HG03342 (cell line): ENCODE results near the gene ZMIZ1.
A peak's percentile ranks its signal among the peaks of the same experiment; 100 is the strongest.

Experiments used
- ATAC-seq: cut with Tn5 transposase; IDR thresholded peaks from one replicate; pipeline ENCODE4 v1.9.1; 2021; ENCODE audit warnings: mild to moderate bottlenecking, moderate library complexity; ENCODE audit not compliant: unreplicated experiment

Gene ZMIZ1

DNA sequence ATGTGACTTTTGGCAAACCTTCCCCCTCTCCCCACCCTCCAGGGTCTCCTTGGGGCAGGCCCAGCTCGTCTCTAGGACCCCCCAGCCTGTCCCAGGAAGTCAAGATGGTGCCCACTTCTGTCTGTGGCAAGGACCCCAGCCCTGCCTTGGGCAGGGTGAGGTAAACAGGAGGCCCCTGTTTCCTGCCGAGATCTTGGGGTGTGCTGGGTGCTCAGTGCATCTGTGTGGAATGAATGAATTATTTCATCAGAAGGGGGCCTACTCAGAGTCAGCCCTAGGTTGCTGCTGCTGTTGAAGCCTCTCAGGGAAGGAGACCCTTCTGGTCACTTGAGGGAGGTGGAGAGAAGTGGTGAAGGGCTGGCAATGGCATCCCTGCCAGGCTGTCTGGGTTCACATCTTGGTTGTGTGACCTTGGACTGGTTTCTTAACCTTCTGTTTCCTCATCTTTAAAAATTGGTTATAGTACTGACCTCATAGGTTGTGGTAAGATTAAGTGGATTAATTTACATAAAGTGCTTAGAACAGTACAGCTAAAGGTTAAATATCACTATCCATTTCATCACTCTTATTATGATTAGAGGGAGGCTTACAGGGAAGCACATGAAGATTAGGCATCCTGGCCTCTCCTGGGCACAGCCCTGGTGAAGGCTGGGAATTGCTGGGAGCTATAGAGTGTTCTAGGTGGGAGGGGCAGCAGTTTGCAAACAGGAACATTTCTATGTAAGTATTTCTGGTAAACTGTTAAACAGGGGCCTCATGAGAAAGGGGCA is 67.7 kb downstream of the ZMIZ1 start:
- ATAC-seq: no peak

DNA sequence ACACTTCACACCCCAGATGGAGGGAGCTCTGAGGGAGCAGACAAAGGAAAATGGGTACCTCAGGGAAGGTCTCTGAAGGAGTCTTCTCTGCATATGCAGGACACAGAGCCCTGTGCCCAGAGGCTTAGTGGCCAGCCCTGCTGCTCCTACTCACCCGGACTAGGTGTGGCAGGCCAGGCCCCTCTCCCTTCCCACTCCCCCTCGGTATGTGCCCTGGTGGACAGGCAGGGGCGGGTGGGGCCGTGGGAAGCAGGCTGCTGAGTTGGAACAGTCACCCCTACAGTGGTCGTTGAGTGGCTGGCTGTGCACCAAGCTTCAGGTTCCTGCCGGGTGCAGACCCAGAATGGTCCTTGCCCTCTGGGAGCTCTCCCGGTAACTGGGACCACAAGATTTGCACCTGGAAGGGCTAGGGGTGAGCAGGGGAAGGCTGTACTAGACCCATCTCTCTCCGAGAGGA is 68.6 kb downstream of the ZMIZ1 start:
- peak; percentile 26 for ATAC-seq

DNA sequence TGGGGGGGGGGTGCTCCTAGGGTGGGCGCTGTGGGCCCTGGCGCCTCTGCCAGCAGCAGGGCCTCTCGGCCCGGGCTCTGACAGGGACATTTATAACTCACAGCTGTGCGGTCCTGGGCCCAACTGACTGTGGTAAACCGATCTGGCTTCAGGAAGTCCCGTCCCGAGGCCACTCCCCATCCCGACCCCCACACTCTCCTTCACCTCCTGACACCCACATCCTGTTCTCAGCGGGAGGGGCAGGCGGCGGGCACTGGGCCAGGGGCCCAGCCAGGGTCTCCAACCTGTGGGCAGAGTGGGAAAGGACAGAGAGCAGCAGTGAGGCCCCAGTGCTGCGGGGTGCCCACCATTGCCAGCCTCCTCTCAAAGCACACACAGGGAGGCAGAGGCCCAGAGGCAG is 69.1 kb downstream of the ZMIZ1 start:
- ATAC-seq: peak; percentile 77

DNA sequence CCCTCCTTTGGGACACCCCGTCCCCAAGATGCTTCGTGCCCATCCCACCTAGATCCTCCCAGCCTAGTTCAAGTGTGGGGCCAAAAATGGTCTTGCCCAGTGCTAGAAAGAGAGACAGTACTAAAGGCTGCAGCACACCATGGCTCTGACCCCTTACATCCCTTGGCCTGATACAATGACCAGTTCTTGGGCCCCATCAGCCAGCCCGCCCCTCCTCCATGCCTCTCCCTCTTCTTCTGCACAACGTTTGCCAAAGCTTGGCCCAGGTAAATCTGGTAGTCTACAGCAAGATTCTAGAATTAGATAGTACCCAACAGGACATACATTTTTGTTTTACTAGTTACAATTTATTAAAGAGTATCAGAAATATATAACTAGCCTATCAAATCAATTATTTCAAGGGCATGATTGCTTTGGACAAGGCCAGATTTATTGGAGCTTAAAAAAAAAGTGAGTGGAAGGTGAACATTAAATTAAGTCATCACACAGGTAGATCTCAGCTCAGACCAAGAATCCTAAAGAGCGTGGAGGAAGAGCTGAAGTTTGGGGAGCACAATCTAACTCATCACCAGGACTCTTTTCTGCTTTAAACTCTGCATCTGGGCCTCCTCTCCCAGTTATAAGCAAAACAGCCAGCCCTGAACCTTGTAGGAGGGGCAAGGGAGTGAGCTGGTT is 69.8 kb downstream of the ZMIZ1 start:
- ATAC-seq: no peak

DNA sequence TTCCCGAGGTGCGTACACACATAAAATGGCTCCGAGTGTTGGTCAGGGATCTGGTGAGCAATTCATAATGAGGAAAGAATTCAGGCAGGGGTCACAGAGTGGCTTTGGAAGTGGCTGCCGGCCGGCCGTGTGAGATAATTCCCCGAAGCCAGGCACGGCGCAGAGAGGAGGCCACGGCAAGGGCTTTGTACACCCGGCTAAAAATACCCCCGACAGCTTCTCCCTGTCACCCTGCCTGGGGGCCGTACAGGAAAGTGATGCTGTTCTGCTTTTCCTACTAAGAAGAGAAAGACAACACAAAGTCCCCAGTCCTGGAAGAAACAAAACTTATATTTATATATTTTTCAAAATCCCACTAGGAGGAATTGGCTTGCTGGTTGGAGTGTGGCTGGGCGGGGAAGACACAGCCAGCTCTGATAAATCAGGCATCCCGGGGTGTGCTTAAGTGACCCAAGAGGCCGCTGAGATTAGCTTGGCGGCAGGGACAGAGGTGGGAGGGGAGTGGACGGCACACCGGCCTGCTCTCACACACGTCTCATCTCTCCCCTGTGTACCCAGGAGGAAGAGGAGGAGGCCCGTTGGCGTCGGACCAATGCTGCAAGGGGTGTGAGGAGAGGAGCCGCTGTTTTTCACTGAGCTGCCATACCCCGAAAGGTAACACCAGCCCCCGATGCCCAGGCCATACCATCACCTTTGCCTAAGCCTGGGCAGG is 70.5 kb downstream of the ZMIZ1 start:
- ATAC-seq: no peak

DNA sequence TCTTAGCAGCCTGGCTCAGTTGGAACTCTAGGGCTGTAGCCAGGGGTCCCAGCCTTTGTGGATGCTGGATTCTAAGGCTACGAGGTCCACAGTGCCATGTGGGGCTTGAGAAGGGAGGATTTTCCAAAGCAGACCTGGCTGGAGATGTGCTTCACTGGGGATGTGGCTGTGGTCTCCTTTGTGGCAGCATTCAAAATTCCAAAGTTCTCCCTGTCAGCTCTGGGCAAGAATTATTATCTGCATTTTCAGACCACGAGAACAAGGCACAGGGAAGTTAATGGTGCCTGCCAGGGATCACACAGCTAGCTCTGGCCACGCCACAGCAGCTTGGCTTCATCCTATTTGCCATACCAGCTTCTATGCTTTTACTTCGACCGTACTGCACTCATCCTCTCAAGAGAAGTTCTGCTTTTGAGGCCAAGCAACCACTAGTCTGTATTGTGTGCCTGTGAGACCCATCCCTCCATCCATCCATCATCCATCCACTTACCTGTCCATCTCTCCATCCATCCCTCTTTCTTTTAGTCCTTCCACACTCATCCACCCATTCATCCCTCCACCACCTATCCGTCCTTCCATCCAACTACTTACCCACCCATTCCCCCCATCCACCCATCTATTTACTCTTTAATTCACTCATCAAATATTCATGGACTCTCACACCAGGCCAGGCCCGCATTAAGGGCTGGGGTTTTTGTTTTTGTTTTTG is 71.5 kb downstream of the ZMIZ1 start:
- ATAC-seq: no peak

DNA sequence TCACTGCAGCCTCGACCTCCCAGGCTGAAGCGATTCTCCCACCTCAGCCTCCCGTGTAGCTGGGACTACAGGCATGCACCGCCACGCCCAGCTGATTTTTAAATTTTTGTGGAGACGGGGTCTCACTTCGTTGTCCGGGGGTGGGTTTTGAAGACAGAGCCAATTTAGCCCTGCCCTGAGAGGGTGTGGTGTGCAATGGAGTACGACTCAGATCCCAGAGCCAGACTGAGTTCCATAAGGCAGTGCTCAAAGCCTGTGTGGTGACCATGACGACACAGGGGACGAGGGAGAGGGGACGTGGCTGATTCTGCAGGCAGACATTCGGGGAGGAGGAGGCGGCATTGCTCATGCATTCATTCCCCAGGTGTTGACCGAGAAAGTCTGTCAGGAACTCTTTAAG is 72.1 kb downstream of the ZMIZ1 start:
- no peak for ATAC-seq

DNA sequence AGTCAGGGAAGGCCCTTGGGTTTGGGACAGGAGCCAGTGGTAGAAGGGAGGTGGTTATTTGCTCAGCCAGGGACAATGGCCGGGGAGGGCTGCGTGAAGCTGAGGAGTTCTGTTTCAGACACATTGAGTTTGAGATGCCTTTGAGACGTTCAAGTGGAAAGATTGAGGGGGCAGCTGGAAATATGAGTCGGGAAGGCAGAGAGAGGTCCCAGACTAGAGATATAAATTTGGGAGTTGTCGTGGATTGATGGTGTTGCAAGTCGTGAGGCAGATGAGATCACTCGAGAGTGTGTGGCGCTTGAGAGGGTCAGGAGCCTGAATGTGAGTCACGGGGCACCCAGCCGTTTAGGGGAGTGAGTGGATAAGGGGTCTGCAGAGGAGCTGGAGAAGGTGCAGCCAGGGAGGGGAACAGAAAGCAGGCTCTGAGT is 73.3 kb downstream of the ZMIZ1 start:
- no peak for ATAC-seq

DNA sequence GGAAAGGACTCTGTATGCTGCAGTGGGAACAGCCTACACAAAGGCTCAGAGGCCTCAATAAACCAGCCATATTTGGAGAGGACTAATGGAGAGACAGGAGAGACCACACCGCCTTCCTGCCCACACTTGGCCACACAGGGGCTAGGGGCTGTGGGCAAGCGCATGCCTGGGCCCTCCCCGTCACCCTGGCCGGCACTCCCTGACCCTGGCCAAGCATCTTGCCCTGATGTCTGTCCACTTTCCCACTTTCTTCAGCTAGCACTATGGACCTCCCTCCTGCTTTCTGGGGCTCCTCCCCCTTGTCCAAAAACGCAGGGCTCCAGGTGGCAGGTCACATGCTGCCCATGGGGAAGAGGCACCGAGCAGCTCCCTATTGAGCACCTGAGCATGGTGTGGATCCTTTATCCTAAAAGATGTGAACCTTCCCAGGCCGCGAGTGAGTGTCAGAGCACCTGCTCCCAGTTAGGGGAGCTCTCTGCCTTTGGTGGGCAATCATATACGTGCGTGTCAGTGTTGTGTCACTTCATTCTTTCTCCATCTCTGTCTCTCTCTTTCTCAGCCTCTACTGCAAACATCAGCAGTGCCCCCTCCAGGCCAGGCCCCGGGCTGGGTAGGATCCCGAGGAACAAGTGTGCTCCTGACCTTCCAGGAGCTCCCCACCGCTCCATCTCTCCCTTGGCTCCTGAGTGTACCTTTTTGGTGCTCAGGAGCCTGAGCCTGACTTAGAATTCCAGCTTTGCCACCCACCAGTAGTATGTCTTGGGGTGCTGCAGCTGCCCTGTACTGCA is 74.0 kb downstream of the ZMIZ1 start:
- no peak for ATAC-seq

DNA sequence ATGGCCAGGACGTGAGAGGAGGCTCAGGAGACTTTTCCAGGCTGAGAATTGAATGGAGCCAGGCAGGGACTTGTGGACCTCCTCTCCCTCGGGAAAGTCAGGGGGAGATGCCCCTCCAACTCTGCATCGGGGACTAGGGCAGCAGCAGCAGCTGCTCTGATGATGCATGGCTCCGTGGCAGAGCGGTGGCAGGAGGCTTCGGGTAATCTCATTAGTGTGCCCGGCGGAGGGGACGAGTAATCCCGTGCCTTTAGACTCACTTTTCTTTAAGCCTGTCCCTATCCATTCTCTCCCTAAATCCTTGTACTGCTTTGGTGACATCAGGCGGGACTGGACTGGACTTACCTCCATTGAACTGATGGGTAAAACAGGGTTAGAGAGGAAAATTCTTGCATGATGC is 75.1 kb downstream of the ZMIZ1 start:
- ATAC-seq: no peak

DNA sequence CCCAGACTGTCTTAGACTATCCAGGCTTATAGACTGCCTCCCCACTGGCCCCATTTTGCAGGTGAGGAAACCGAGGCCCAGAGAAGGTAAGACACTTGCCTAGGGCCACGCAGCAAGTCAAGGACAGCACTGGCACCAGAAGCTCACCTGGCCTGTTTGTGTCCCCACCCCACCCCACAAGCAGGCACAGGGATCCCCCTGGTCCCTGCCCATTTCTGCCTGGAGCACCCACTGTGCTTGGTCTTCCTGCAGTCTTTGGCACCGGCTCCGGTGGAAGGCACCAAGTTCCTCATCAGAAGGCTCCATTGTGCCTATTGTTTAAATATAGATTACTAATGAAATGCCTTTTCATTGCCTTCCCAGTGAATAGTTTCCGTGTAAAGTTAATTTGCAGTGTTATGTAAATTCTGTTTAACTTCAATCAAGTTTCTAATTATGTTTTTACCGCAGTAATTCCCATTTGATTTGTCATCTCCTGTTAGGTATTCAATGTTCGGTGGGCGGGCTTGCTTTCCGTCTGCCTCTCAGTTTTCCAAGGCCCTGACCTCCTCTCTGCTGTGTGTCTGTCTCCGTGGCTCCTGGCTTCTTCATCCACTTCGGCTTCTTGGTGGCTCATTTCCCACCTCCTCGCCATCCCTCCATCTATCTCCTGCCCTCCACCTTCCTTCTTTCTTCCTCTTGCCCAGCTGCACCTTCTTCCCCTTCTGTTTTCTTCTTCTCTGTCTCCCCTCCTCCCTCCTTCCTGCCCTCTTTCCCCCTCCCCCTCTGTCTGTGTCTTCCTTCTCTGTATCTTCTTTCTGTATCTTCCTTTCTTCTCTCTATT is 75.8 kb downstream of the ZMIZ1 start:
- ATAC-seq: no peak

DNA sequence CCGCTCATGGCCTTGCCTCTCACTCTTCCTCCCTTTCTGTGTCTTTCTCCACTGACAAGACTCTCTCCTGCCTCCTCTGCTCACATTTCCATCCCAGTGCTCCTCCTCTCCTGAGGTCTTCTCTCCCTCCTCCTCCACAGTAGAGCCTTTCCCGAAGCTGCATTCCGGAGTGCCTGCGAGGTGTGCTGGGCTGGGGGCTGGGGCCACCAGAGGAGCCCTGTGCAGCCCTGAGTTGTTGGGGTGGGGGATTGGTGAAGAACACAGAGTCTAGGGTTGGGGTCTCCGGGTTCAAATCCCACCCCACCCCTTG is 76.4 kb downstream of the ZMIZ1 start:
- ATAC-seq: no peak

DNA sequence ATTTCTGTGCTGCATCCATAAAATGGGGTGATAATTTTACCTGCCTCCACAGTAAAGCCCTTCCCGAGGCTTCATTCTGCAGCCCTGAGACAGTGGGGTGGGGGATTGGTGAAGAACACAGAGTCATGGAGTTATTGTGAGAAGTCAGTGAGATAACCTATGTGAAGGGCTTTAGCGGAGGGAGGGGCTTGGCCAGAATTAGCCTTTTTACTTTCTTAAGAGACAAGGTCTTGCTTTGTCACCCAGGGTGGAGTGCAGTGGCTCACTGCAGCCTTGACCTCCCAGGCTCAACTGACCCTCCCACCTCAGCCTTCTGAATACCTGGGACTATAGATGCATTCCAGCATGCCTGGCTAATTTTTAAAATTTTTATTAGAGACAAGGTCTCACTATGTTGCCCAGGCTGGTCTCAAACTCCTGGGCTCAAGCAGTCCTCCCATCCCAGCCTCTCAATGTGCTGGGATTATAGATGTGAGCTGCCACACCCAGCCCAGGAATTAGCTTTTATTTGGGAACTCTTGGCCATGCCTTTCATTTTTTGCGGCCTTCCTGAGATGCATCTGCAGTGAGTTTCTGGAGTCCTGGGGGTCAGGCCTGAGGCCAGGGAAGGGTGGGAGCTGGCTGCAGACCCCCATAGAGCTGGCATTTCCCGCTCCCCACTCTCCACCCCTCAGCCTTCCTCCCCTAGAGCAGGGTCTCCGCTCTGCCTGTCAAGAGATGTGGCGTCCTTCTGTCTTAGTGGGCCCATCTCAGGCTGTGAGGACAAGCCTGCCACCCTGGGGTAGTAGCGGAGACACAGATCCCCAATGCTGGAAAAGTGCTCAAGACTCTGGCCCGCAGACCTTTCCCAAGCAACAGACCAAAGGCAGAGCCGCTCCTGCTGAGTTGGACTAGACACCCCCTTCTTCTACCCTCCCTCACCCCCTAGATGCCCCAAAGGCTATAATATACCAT is 77.0 kb downstream of the ZMIZ1 start:
- no peak for ATAC-seq

DNA sequence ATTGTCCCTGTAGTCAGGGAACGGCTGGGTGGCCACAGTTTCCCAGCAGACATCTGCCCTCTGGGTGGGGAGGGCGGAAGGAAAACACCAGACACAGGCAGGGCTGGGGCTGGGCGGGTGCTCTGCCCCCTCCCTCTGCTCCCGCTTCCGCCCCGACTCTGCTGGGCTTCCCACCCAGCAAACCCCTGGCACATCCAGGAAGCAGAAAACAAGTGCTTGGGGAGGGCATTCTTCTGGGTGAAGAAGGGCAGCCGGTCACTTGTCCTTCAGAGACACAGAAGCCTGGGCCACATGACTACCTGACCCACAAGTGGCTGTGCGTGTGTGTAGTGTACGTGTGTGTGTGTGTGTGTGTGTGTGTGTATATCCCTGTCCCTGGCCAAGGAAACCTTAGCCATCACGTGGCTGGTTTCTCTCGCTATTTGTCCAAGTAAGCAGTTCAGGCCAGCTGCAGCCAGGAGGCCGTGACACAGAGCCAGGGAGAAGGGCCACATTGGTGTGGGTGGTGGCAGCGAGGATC is 77.9 kb downstream of the ZMIZ1 start:
- no peak for ATAC-seq

DNA sequence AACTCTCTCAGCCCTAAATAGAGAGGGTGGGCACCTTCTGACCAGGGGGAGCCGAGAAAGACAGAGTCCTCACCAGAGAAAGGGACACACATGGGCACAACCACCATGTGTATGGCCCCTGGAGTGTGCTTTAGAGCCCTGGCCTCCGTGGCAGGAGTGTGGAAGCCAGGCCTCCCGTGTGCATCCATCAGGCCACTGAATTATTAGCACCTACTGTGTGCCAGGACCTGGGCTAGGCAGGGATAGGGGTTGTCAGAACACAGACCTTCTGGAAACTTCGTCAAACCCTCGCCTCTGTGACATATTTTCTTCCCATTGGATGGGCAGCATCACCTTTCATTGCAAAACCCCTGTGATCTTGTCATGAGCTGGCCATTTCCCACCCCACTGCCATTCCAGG is 78.5 kb downstream of the ZMIZ1 start:
- no peak for ATAC-seq

DNA sequence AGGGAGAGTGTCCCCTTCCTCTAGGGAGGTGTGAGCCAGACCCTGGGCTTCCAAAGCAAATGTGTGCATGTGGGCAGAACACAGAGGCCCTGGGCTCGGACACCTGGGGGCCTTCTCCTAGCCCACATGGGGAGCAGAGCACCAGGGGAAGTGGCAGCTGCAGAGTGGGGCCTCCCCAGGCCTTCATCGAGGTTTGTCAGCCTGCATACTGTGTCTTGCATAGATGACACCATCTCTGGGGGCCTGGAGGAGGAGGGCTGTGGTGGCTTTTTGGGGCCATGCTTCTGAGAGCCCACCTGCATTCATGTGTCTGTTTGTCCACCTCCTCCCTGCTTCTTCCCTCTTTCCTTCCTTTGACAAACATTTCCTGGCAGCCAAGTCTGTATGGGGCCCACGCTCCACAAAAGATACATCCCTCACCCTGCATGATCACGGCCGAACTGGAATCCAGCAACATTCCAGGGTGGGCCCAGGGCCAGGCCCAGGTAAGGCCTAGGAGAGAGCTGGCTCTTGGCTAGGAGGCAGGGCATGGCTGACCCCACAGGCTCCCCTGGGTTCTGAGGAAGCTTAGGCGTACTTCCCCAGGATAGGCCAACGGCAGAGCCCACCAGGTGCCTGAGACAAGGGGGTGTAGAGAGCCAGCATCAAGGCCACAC is 79.2 kb downstream of the ZMIZ1 start:
- no peak for ATAC-seq

DNA sequence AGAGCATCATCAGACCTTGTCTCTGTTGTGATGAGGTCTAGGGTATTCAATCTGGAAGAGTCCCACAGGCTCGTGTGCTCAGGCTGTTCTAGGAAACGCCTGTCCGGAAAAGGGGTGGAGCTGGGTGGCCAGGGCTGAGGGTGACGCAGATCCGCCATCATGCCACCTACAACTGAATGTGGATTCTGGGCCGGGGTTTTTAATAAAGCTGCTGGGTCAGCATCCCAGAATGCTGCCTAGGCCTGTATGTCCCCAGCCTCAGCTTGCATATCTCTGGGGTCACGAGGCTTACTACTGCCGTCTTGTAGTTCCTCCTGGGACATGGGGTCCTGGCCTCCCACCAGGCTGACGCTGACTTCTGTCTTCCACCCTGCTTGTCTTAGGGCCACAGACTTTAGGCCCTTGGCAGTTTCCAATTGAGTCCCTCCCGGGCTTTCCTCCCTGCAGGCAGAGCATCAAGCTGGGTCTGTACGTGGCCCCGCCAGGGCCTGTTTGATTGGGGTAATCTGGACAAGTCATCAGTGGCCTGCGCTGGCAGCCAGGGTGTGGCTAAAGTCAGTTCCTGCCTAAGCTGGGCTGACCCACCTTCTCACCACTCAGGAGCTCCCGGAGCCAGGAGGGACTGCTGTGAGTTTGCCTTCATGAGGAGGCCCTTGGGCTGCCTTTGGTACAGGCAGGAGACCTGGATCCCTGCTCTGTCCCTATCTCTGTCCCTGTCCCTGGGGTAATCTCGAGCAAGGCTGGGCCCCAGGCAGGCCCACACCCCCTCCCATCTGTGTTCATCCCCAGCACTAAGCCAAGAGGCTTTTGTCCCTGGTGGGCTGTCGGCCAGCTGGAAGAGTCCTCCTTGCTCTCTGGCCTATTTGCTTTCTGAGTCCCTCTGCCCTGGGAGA is 79.9 kb downstream of the ZMIZ1 start:
- ATAC-seq: no peak
